ENCODE measurements around the gene L3HYPDH.

DNA sequence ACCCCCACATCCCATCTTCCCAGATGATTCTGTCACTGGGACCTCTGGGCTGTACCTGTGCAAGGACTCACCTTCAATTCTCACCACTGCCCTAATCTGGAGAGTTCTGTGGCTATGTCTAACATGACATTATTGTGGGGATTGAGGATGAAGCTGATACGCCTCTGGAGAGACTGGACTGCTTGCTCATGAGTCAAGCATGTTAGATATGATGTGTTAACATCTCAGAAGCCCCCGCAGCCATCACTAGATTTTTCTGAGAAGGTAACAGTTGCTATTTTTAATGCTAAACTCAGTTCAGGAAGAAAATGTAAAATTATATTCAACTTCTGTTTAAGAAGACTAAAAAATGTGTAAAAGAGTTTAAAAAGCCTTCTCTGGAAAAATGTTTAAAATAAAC, 25.8 kb upstream of the L3HYPDH start:
- TF ChIP-seq YY1 (IDR thresholded peaks at IDR 0.05; ENCODE audit: insufficient read depth, insufficient read length) (no peak), SUZ12 (IDR thresholded peaks at IDR 0.05; ENCODE audit: extremely low read depth, insufficient read depth, insufficient read length) (no peak)

Measured in NT2/D1 (cell line).